ENCODE data around the gene THAP10.
"Not testable (repeated sequence)": the region's sequence is repeated elsewhere in the genome, so short reads cannot be mapped to it uniquely, and the experiment has no call there.

THAP10 gene

GRCh38 chr15:70859322-70859908 lies 32.8 kb downstream of the THAP10 start:
- Histone ChIP-seq H3K4me2 (ENCODE audit: low read length) (no peak overlapping the region), H3K27me3 (ENCODE audit: control insufficient read depth, insufficient read depth, low read length) (no peaks in the 10 kb centered on the region), H3K4me3 (ENCODE audit: low read depth, low read length) (no peak overlapping the region), H3K4me1 (no peaks in the 10 kb centered on the region), H3K79me2 (no peaks in the 10 kb centered on the region), H3K27ac (no peak overlapping the region), H3K36me3 (ENCODE audit: control insufficient read depth, insufficient read depth, low read length) (no peaks in the 10 kb centered on the region), H2AFZ (no peak overlapping the region), H3K9me3 (ENCODE audit: control insufficient read depth, low read length) (no peaks in the 10 kb centered on the region), H3K9ac (no peak overlapping the region)
- TF ChIP-seq CTCF (IDR thresholded peaks at IDR 0.05), result no peak

- not testable (repeated sequence) for H3K27me3 ChIP-seq (ENCODE audit: control insufficient read depth, insufficient read depth, low read length); H3K36me3 ChIP-seq (ENCODE audit: control insufficient read depth, insufficient read depth, low read length); H3K9ac ChIP-seq; H2AFZ ChIP-seq; H3K9me3 ChIP-seq (ENCODE audit: control insufficient read depth, low read length); H3K4me1 ChIP-seq; H3K27ac ChIP-seq; H3K79me2 ChIP-seq; H3K4me3 ChIP-seq (ENCODE audit: low read depth, low read length); H3K4me2 ChIP-seq (ENCODE audit: low read length)
Observed at GRCh38 chr15:70858614-70859321, 33.5 kb downstream of the THAP10 start.

- Histone ChIP-seq H2AFZ (no peak overlapping the region), H3K4me1 (peaks cover under 1% of the 10 kb centered on the region), H3K27me3 (ENCODE audit: control insufficient read depth, insufficient read depth, low read length) (no peaks in the 10 kb centered on the region), H3K4me3 (ENCODE audit: low read depth, low read length) (no peak overlapping the region), H3K79me2 (no peaks in the 10 kb centered on the region), H3K9me3 (ENCODE audit: control insufficient read depth, low read length) (no peaks in the 10 kb centered on the region), H3K4me2 (ENCODE audit: low read length) (no peak overlapping the region), H3K27ac (no peak overlapping the region), H3K36me3 (ENCODE audit: control insufficient read depth, insufficient read depth, low read length) (no peaks in the 10 kb centered on the region), H3K9ac (no peak overlapping the region)
- no peak for TF ChIP-seq CTCF (IDR thresholded peaks at IDR 0.05)
Observed at GRCh38 chr15:70857562-70858285, 34.5 kb downstream of the THAP10 start.

GRCh38 chr15:70856884-70857561 lies 35.2 kb downstream of the THAP10 start:
- Histone ChIP-seq H3K9me3 (ENCODE audit: control insufficient read depth, low read length) (no peaks in the 10 kb centered on the region), H3K79me2 (no peaks in the 10 kb centered on the region), H3K27ac (peak overlapping the region; percentile 32), H3K36me3 (ENCODE audit: control insufficient read depth, insufficient read depth, low read length) (no peaks in the 10 kb centered on the region), H3K4me3 (ENCODE audit: low read depth, low read length) (no peak overlapping the region), H3K4me2 (ENCODE audit: low read length) (no peak overlapping the region), H3K9ac (no peak overlapping the region), H3K4me1 (peaks cover 3% of the 10 kb centered on the region), H3K27me3 (ENCODE audit: control insufficient read depth, insufficient read depth, low read length) (no peaks in the 10 kb centered on the region), H2AFZ (no peak overlapping the region)
- no peak for TF ChIP-seq CTCF (IDR thresholded peaks at IDR 0.05)

Data from parathyroid adenoma (tissue), 2 donors.